HG03442 (cell line): ENCODE measurements around the gene PNMA5.
"Not testable (repeated sequence)": the region's sequence is repeated elsewhere in the genome, so short reads cannot be mapped to it uniquely, and the experiment has no call there.

Source experiments
- ATAC-seq: cut with Tn5 transposase; IDR thresholded peaks from one replicate; pipeline ENCODE4 v1.9.1; 2021; ENCODE audit warnings: mild to moderate bottlenecking, moderate library complexity; ENCODE audit not compliant: unreplicated experiment

Gene PNMA5

DNA sequence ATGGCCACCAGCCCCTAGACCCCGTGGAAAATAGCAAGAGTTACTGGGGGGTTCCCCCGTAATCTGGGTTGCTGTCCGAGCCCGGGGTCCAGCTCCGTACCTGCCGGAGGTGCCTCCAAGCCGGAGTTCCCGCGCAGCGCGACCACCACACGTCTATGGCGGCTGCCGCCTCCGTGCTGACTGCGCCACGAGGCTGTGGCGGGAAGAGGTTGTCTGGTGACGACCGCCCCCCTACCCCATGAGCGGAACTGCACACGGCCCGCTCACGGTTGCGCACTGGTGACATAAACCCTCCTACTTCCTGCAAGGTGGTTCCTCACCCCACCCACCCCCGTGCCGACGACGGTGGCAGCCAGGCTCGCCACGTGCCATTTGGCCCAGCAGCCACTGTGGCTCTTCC lies at the start of gene PNMA5:
TSS of gene PNMA5 (minus strand) at position 184 of the 400 bp plus-strand sequence. CDS start 2,518 bp downstream, outside the sequence.
- no peak for ATAC-seq

DNA sequence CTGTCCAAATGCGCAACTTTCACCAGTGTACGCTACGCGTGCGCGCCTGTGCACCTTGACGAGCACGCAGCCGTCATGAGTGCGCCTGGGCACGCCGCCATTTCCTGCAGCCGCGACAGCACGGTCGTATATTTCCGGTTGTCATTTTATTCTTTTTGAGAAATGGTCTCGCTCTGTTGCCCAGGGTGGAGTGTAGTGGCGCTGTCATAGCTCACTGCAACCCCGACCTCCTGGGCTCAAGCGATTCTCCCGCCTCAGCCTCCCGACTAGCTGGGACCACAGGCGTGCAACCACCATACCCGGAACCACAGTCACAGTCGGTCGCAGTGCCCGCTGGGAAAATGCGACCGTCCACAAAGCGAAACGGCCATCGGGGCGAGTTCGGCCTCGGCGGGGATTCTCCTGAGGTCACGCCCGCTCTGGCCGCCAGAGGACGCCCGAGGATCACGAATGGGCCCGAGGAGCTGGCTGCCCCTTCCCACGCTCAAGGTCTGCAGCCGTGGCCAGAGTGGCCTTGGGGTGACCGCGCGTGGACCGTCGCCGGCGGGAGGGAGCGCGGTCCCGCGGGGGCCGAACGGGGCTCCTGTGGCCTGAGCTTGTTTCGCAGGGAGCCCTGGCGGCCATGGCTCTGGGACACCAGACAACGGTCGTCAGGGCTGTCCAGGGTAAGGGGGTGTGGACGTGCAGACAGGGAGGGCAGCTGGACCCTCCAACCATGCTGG lies 38.6 kb upstream of the PNMA5 start:
- peak; percentile 81 for ATAC-seq

DNA sequence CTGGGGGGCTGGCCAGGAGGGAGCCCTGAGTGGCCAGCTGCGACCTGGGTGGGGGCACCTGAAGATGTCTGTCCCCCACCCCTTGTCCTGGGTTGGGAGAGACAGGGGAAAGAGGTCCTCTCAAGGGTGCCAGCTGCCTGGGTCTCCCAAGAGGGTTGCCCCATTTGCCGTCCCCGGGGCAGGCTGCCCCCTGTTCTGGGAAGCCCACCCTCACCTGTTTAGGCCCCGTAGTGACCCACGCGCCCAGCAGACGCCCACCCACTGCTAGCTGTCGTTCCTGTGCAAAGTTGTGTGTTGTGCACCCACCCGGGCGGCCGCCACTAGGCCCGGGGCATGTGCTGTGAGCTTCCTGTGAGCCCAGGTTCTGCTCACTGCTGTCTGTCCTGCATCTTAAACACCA lies 36.9 kb upstream of the PNMA5 start:
- ATAC-seq = no peak

DNA sequence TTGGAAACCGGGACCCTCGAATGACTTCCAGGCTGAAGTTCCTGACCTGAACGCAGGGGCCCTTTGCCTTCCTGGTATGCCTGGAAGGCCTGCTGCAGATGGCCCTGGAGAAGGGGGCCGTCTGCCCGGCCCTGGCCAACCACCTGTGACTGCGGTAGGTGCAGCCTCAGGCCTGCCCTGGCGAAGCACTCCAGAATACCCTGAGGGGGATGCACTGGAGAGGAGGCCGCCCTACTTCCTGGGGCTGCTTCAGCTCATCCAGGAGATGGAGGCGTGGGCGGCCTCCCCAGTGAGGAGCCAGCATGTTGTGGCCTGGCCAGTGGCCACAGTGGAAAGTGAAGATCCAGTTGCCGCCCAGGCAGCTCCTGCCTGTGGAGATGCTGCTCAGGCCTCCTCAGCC lies 36.0 kb upstream of the PNMA5 start:
- no peak for ATAC-seq

DNA sequence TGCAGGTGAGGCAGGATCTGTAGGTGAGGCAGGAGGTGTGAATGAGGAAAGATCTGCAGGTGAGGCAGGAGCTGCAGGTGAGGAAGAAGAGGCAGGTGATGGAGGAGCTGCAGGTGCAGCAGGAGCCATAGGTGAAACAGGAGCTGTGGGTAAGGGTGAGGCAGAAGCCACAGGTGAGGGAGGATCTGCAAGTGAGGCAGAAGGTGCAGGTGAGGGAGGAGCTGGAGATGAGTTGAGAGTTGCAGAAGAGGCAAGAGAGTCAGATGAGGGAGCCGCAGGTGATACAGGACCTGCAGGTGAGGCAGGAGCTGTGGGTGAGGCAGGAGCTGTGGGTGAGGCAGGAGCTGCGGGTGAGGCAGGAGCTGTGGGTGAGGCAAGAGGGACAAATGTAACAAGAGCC lies 35.2 kb upstream of the PNMA5 start:
- ATAC-seq = no peak

DNA sequence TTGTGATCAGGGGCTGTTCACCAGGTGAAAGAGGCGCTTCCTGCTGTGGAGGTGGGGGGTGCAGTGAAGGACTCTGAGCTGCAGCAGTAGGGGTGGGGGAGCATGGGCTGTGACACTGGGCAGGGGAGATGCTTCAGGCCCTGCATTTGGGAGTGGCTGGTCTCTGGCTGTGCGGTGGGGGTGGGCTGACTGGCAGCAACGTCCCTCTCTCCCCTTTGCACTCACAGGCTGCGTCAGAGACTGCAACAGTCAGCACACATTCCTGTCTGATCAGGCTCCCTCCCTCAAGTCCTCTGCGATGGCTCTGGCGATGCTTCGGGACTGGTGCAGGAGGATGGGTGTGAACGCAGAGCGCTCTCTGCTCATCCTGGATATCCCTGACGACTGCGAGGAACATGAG lies 34.6 kb upstream of the PNMA5 start:
- not testable (repeated sequence) for ATAC-seq

DNA sequence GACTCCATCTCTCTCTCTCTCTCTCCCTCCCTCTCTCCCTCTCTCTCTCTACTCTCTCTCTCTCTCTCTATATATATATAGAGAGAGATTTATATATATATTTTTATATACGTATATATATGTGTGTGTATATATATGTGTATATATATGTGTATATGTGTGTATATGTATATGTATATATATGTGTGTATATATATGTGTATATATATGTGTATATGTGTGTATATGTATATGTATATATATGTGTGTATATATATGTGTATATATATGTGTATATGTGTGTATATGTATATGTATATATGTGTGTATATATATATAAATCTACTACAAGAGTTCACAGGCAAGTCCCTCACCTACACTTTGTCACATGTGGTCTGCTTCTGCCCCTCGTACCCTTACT lies 32.6 kb upstream of the PNMA5 start:
- not testable (repeated sequence) for ATAC-seq

DNA sequence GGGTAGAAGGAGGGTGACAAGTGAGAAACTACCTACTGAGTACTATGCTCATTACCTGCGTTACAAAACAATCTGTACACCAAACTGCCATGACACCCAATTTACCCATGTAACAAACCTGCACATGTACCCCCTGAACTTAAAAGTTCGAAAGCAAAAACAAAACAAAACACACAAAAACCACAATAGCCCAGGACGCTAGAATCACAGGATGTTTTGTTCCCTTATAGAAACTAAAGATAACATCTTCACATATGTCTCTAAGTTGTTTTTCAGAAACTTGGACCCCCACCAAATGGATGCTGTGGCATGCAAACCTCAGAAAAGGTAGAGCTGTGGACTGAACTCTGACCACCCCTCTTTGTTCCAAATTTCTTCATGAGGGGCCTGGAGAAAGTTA lies 25.2 kb upstream of the PNMA5 start:
- no peak for ATAC-seq

DNA sequence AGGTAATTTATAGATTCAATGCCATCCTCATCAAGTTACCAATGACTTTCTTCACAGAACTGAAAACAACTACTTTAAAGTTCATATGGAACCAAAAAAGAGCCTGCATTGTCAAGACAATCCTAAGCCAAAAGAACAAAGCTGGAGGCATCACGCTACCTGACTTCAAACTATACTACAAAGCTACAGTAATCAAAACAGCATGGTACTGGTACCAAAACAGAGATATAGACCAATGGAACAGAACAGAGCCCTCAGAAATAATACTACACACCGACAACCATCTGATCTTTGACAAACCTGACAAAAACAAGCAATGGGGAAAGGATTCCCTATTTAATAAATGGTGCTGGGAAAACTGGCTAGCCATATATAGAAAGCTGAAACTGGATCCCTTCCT lies 23.3 kb upstream of the PNMA5 start:
- ATAC-seq = not testable (repeated sequence)

DNA sequence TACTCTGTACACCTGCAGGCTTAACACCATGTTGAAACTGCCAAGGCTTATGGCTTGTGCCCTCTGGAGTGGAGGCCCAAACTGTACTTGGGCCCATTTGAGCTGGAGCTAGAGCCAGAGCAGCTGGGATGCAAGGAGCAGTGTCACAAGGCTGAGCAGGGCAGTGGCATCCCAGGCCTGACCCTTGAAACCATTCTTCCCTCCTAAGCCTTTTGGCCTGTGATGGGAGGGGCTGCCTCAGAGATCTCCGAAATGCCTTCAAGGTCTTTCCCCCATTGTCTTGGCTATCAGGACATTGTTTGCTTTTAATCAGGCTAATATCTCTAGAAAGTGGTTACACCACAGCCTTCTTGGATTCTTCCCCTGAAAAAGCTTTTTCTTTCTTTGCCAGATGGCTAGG lies 10.9 kb upstream of the PNMA5 start:
- ATAC-seq = no peak

DNA sequence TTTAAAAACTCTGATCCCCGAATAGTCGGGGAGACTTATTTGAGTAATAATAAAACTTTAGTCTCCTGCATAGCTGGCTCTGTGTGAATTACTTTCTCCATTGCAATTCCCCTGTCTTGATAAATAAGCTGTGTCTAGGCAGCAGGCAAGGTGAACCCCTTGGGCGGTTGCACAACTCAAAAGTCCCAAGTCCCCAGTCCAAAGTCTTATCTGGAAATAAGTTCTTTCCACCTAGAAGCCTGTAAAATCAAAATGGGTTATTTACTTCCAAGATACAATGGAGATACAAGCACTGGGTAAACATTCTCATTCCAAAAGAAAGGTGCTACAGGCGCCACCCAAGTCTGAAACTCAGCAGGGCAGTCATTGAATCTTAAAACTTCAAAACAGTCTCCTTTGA lies 10.1 kb upstream of the PNMA5 start:
- ATAC-seq = no peak

DNA sequence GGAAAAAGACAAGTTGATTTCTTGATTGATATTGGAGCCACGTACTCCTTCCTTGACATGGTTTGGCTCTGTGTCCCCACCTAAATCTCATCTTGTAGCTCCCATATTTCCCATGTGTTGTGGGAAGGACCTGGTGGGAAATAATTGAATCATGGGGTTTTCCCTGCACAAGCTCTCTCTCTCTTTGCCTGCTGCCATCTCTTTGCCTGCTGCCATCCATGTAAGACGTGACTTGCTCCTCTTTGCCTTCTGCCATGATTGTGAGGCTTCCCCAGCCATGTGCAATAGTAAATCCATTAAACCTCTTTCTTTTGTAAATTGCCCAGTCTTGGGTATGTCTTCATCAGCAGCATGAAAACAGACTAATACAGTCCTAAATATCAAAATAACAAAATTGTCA lies 8.3 kb upstream of the PNMA5 start:
- not testable (repeated sequence) for ATAC-seq

DNA sequence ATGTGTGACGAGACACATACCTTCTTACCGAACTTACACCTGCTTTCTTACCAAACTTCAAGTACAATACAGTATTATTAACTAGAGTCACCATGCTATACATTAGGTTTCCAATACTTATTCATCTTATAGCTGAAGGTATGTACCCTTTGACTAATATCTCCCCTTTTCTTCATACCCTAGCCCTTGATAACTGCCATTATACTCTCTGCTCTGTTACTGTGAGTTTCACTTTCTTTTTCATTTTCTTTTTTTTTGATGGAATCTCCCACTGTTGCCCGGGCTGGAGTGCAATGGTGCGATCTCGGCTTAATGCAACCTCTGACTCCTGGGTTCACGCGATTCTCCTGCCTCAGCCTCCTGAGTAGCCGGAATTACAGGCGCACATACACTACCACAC lies 3.4 kb upstream of the PNMA5 start:
- ATAC-seq = no peak

DNA sequence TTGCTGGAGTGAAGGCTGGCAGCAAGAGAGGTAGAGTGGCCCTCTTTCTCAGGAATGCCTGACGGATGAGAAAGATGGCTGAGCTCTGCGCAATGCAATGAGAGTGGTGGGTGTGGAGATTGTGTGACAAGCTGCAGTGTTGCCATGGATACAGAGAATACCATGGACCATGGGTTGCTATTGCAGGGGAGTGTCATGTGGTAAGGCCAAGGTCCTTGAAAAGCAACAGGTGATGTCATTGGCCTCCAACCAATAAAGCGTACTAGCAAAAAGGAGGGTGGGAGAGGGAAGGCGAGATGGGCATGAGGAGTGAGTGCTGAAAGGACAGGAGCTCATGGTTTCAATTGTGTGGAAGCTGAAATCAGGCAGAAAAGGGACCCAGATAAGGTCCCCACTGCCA lies 1.8 kb downstream of the PNMA5 start:
- ATAC-seq = no peak

DNA sequence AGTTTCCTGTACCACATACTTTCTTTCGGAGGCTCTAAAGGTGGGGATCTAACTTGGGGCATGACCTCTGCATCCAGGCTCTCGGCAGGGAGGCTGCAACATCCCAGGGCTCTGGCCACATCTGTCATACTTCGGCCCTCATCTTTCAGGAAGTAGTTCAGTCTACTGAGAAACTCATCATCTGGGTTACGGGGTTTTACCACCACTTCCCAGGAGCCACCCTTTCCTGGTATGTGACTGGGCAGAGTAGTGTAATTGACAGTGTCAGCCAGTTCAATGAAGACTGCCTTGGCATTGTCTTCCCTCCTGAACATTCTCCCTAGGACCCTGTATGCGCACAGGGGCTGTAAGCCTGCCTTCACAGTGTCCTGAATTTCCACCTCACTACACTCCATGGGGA lies 2.8 kb downstream of the PNMA5 start:
- no peak for ATAC-seq

DNA sequence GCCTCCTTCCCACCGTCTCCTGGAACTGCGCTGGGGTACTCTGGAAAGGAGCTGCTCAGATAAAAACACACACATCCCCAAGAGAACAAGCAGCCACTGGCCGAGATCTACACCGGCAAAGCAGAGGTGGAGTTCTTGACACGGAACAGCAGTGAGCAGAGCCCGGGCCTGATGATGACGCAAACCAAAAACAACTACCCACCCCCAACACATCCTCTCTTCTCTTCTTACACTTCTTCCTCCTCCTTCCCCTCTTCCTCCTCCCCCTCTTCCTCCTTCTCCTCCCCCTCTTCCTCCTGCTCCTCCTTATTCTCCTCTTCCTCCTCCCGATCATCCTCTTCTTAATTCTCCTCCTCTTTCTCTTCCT lies 4.6 kb downstream of the PNMA5 start:
- ATAC-seq = no peak

DNA sequence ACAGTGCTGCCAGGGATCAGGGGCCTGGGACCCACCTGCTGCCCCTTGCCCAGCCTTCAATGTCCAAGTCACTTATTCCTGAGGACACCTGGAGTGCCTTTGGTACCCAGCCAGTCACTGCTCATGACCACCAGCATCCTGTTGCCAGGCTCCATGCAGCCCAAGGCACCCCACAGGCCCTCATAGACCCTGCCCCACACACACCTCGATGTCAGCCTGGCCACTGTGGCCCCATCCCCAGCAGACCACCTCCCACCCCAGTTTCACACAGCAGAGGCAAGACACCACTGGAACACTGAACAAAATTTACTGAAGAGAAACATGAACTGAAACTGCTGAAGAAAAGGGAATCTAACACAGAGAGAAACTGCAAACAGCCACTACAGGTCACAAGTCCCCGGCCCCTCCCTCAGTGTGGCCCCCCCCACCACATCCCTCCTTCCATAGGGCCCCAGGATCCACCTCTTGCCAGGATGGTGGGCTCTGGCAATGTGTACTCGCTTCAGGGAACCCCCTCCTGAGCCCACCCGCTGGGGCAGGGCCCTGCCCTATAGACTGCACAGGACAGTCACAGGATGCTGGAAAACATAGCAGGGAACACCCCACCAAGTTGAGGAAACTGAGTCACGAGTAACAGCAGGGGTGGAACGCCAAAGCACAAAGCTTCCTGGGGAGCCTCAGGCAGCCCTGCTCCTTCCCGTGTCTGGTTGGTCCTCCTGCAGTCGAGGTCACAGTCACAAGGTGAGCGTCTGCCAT lies 5.2 kb downstream of the PNMA5 start:
- no peak for ATAC-seq

DNA sequence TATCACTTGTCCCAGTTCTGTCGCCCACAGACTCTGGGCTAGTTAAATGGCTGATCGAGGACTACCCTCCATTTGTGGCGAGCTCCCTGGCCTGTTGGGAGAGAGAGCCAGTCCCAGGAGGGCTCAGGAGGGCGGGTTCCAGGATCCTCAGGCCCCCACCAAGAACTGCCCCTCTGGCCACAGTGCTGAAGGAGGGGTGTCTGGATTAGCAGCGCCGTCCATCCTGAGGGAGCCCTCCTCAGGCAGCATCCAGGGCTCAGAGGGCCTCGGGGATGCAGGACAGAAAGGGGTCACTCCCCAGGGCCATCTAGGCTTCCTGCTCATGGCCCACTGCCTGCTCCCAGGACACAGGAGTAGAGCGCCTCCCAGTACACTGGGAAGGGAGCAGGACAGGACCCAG lies 6.1 kb downstream of the PNMA5 start:
- ATAC-seq = no peak

DNA sequence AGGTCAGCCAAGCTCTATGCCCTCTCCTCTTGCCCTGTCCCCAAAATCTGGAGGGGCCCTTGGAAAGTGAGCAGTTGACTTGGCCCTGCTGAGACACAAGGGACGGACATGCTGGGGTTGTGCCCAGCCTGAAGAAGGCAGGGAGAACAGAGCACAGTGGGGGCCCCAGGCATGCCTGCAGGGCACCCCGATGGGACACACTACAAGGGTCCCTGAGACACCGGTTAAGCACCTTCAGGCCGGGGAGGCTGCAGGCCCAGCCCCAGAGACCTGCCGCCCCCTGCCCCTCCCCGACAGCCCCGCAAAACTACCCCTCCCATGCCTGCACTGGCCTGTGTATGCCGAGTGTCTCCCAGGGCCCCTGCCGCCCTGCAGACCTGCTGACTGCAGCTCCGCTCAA lies 6.8 kb downstream of the PNMA5 start:
- ATAC-seq = not testable (repeated sequence)

DNA sequence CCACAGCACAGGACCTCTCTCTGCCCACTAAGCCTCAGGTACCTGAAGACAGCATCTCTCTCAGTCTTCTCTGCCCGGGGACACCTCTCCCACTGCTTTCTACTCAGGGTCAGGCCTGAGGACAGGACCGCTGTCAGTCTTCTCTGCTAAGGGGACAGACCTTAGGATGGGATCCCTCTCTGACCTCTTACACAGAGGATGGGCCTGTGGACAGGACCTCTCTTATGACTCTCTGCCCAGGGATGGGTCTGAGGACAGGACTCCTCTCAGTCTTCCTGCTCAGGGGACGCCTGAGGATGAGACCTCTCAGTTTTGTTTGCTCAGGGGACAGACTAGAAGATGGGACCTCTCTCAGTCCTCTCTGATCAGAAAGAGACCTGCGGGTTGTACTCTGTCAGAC lies 8.5 kb downstream of the PNMA5 start:
- ATAC-seq = not testable (repeated sequence)

DNA sequence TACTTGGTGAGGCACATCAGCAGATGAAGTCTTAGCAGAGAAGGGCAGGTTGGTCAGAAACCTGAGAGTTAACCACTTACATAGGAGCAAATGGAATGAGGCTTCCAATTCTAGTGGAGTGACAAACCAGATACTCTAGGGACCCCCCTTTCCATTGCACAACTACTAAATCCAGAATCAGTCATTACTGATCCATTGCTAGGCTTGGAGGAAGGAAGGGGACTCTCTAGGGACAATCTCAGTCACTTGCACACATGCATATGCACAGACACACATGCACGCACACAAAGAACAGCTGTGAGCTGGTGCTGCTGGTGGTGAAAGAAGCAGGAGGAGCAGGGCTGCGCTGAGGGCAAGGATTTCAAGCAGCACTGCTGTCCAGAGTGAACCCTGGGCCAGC lies 25.7 kb downstream of the PNMA5 start:
- ATAC-seq = no peak

DNA sequence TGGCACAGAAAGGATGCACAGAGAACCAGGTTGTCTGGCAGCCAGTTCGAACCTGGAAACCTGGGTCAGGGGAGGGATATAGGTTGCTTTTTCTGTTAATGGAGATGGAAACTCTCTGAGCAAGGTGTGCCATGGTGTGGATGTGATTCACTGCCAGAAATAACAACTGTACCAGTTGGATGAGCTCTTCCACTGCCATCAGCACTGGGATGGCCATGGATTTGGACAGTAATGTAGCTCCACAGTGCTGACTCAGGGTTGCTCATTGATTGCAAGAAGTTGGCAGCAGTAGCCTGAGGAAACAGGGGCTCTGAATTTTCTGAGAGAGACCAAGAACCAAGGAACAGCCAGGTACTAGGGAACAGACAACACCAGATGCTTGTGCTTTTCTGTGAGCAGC lies 33.8 kb downstream of the PNMA5 start:
- ATAC-seq = no peak

DNA sequence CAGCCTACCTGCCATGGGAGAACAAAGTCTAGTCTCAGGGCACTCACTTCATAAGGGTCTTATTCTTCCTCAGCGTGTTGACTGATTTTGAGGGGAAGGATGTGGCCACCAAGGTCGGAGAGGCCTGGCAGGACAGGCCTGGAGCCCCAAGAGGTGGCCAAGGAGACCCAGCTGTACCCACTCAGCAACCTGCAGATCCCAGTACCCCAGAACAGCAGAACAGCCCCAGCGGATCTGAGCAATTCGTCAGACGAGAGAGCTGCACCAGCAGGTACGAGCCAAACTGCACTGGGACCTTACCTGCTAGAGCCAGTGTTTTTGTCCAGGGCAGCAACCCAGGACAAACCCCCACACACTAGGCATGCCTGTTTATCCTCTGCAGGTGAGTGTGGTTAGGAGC lies 34.3 kb downstream of the PNMA5 start:
- no peak for ATAC-seq
